CD4-positive, alpha-beta T cell treated with Interleukin-4 for 4 hours (primary cell): Measurements from ENCODE around the gene RC3H2.
"Not testable (repeated sequence)": the region's sequence is repeated elsewhere in the genome, so short reads cannot be mapped to it uniquely, and the experiment has no call there.

ENCODE experiments used
- DNase-seq: peaks from one replicate; pipeline ENCODE4 v3.0.0-alpha.2; 2020

Gene RC3H2

GRCh38 chr9:122837266-122837850 is 67.8 kb downstream of the RC3H2 start:
- DNase-seq: no peak

GRCh38 chr9:122835313-122835731 is 69.8 kb downstream of the RC3H2 start:
- no peak for DNase-seq

- no peak for DNase-seq
These were observed 73.0 kb downstream of the RC3H2 start for GRCh38 chr9:122832194-122832593.

GRCh38 chr9:122828965-122829284 is 76.2 kb downstream of the RC3H2 start:
- not testable (repeated sequence) for DNase-seq

GRCh38 chr9:122827761-122828093 is 77.4 kb downstream of the RC3H2 start:
- DNase-seq: no peak

- DNase-seq: no peak
These were observed 82.2 kb downstream of the RC3H2 start for GRCh38 chr9:122822938-122823337.

- DNase-seq: no peak
These were observed 83.1 kb downstream of the RC3H2 start for GRCh38 chr9:122822056-122822455.

- DNase-seq: no peak
These were observed 83.7 kb downstream of the RC3H2 start for GRCh38 chr9:122821278-122821943.

GRCh38 chr9:122820490-122820845 is 84.7 kb downstream of the RC3H2 start:
- DNase-seq: no peak

- DNase-seq: no peak
These were observed 85.2 kb downstream of the RC3H2 start for GRCh38 chr9:122819791-122820489.

- no peak for DNase-seq
These were observed 85.8 kb downstream of the RC3H2 start for GRCh38 chr9:122819326-122819725.

- peak; percentile 47 for DNase-seq
These were observed 88.8 kb downstream of the RC3H2 start for GRCh38 chr9:122816163-122816867.

GRCh38 chr9:122815544-122815943 is 89.6 kb downstream of the RC3H2 start:
- no peak for DNase-seq

- no peak for DNase-seq
These were observed 90.6 kb downstream of the RC3H2 start for GRCh38 chr9:122814545-122814944.

GRCh38 chr9:122812736-122813135 is 92.4 kb downstream of the RC3H2 start:
- DNase-seq: no peak

GRCh38 chr9:122810306-122810946 is 94.7 kb downstream of the RC3H2 start:
- peak; percentile 80 for DNase-seq

GRCh38 chr9:122809261-122809660 is 95.9 kb downstream of the RC3H2 start:
- DNase-seq: not testable (repeated sequence)

- DNase-seq: no peak
These were observed 97.0 kb downstream of the RC3H2 start for GRCh38 chr9:122808141-122808540.

GRCh38 chr9:122807271-122807900 is 97.8 kb downstream of the RC3H2 start:
- DNase-seq: no peak

GRCh38 chr9:122806661-122807060 is 98.5 kb downstream of the RC3H2 start:
- DNase-seq: no peak

- DNase-seq: no peak
These were observed 104.8 kb downstream of the RC3H2 start, which contains the start of gene OR1K1 for GRCh38 chr9:122800066-122801060. Gene OR1K1 (plus strand): TSS chr9:122800123. CDS start chr9:122800123, 0 bp downstream.
